ENCODE data around the gene POU2AF1.

POU2AF1 gene

DNA sequence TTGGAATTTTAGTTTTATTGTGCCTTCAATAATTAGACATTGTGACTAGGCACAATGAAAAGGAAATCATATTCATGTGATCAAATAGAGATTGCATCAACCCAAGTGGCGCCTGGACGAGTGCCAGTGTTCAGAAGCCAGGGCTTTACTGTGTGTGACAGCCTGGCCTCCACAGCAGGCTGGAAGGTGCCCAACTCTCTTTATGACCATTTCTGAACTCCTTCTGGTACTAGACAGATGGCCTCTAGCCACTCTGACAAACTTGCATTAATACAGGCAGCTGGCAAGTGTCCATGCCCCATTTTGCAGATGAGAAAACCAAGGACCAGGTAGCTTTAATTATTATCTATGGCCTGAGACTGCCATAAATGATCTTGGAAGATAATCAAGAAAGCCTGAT lies 8.3 kb upstream of the POU2AF1 start:
- DNase-seq (ENCODE audit: low read depth in 2 of 3, low spot score in 1 of 3): no peak

DNA sequence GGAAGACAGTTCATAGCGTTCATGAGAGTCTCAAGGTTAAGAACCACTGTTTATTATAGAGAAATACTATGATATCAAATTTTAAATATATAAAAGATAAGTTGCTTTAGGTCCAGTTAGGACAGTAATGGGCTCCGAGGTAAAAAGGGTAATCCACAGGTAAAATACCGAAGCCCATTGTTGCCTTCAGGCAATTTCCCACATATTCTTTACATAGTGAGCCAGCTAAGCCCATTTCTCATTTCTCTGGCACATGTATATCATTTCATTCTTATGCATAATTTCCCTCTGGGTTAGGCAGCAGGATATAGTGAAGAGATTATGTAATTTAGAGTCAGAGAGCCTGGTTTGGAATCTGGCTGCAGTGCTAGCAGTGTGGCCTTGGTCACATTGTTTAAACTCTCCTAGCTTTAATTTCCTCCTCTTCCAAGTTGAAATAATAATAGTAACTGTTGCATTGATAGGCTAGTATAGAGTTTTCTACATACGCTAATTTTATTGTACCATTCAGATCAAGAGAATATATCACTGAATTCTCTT lies 7.6 kb upstream of the POU2AF1 start:
- DNase-seq (ENCODE audit: low read depth in 2 of 3, low spot score in 1 of 3): no peak

- DNase-seq (ENCODE audit: low read depth in 2 of 3, low spot score in 1 of 3): no peak
Observed at GRCh38 chr11:111384494-111384893, 5.4 kb upstream of the POU2AF1 start.

DNA sequence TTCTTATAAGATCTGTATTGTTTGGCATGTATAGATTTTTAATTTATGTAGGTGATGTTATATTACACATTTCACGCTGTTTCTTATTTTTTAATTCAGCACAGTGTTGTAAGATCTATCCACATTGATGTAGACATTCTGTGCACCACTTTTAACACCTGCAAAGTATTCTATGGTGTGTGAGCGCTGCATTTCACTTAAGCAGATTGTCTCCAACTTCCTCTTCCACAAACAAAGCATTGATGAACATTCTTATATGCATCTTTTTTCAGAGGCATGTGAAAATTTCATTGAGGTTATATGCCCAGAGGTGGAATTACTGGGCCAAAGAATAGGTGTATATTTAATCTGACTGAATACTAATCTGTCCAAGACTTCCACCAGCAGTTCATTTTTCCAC lies 3.4 kb upstream of the POU2AF1 start:
- no peak for DNase-seq (ENCODE audit: low read depth in 2 of 3, low spot score in 1 of 3)

DNA sequence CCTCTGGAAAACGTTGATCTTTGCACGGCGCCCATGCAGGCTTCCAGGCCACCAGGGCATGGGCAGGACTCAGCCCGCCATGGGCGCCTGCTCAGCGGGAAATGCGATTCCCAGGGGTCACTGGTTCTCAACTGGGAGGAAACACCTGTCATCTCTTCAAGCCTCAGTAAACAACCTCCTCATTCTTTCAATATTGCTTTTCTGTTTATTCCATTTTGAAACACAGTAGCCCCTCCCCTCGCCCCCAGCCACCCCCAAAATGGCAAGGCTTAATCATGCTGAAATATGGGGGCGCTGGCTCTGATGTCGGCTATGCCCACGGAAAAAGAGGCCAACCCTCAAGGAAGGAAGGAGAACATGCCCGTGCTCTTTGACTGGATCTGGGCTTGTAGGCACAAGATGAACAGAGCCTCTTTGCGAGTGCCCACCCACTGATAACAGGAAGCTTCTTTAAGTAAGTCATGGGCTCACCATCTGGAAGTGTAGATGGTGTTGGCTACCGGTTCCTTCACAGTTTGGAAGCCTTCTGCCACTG lies 594 bp upstream of the POU2AF1 start:
- DNase-seq (ENCODE audit: low read depth in 2 of 3, low spot score in 1 of 3): no peak

GRCh38 chr11:111378185-111378860 lies 752 bp downstream of the POU2AF1 start:
- DNase-seq (ENCODE audit: low read depth in 2 of 3, low spot score in 1 of 3): no peak

DNA sequence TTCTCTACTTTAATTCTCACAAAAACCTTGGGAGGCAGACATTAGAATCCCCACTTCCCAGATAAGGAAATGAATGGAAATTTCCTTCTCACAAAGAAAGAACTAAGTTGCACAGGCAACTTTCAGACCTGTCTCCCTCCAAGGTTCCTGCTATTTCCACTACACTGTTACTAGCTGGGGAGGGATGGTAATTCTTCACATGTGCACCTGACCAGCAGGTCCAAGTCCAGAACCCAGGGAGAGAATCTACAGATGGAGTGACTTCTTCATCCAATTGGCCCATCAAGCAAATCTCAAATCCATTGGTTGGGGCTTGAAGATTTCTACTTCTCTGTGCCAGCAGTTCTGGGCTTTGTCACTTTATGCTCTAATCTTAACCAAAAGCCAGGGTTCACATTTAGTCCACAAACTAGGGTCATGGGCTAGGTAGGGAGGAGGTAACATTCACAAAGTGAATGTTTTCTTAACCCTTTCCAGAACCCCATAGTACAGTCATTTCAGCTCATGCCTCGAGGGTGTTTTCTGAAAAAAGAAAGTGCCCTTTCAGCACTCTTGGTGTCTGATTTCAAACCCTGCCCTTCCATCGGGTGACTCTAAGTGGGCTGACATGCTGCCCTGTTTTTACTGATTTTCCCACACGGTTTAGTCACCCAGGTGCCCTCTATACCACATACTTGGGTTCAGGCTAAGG lies 2.7 kb downstream of the POU2AF1 start:
- DNase-seq (ENCODE audit: low read depth in 2 of 3, low spot score in 1 of 3): peak; percentile 22 to 43 (median 37)

DNA sequence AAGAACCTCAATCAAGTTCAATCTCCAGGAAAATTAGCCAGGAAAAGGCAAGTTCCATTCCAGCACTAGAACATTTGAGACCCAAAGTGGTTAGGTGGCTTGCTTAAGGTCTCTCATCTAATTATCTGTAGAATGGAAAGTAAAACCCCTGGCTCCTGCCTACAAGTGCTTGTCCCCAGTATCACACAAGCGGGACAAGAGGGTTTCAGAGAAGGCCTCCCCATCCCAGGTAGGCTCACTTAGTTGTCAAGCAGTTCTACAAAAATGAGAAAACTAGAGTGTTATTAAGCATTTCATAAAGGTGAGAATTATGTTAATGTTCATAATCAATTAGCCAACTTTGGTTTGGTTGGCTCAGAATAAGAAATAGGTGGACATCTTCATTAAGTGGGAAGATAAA lies 5.5 kb downstream of the POU2AF1 start:
- DNase-seq (ENCODE audit: low read depth in 2 of 3, low spot score in 1 of 3): no peak

GRCh38 chr11:111372538-111372937 lies 6.5 kb downstream of the POU2AF1 start:
- DNase-seq (ENCODE audit: low read depth in 2 of 3, low spot score in 1 of 3): no peak

GRCh38 chr11:111370902-111371578 lies 8.0 kb downstream of the POU2AF1 start:
- peak; percentile 34 to 51 (median 46) for DNase-seq (ENCODE audit: low read depth in 2 of 3, low spot score in 1 of 3)

DNA sequence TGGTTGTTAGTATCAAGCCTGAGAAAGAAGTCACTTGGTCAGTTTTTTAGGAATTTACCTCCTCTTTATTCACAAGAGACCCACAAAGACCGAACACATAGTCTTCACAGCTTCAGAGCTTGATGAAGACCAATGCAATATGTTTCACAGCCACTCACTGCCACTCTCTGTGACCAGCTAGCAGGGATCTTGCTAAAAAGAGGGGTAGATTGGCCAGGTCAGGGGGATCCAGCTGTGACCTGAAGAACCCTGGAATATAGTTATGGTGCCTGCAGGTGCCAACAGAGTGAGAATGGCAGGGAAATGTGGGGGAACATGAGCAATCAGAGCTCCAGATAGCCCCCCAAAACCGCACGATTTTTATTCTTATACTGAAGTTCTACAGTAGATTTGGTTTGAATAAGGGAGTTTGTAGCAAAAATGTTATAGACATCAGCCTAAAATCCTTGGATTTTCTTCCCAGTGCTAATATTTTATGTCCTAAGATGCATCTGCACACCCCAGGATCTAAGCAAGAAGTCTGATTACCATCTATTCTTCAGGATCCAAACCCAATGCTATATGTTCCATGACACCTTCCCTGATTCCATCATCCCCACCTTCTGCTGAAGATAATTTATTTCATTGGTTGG lies 8.7 kb downstream of the POU2AF1 start:
- no peak for DNase-seq (ENCODE audit: low read depth in 2 of 3, low spot score in 1 of 3)

DNA sequence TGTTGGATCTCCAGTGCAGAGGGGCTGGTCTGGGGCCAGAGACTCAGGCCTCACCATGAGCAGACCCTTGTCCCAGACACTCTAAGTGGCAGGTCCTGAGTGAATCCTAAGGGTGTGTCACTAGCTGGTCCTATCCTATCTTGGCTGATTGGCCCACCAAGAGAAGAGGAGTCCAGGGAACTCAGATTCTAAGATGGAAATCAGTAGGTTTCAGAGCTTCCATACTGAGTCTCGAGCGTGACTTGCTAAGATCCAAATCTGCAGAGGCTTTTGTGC lies 10.9 kb downstream of the POU2AF1 start:
- no peak for DNase-seq (ENCODE audit: low read depth in 2 of 3, low spot score in 1 of 3)

- DNase-seq (ENCODE audit: low read depth in 2 of 3, low spot score in 1 of 3): no peak
Observed at GRCh38 chr11:111367411-111368284, 11.4 kb downstream of the POU2AF1 start.

GRCh38 chr11:111366560-111367410 lies 12.3 kb downstream of the POU2AF1 start:
- DNase-seq (ENCODE audit: low read depth in 2 of 3, low spot score in 1 of 3): no peak

- DNase-seq (ENCODE audit: low read depth in 2 of 3, low spot score in 1 of 3): no peak
Observed at GRCh38 chr11:111365722-111366559, 13.1 kb downstream of the POU2AF1 start.

GRCh38 chr11:111364503-111364902 lies 14.6 kb downstream of the POU2AF1 start:
- no peak for DNase-seq (ENCODE audit: low read depth in 2 of 3, low spot score in 1 of 3)

DNA sequence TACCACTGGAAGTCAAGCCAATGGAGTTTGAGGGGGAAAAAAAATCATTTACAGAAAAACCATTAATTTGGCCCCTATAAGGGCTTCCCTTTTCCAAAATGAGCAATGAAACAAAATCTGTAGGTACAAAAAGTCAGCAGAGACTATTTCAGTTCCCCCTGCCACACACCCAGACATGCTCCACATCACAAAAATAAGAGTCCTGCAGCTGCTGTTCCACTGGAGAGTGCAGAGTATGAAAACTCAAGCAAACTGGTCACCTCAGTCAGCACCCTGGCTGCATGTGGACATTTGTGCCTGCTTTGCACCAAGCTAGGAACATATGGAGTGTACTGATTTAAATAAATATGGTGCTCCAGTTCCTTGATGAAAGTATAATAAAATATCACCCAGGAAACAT lies 15.1 kb downstream of the POU2AF1 start:
- DNase-seq (ENCODE audit: low read depth in 2 of 3, low spot score in 1 of 3): no peak

- DNase-seq (ENCODE audit: low read depth in 2 of 3, low spot score in 1 of 3): no peak
Observed at GRCh38 chr11:111362887-111363411, 16.1 kb downstream of the POU2AF1 start.

GRCh38 chr11:111361874-111362273 lies 17.2 kb downstream of the POU2AF1 start:
- no peak for DNase-seq (ENCODE audit: low read depth in 2 of 3, low spot score in 1 of 3)

Measured in stimulated activated CD4-positive, alpha-beta T cell treated with anti-CD3 and anti-CD28 coated beads, Interleukin-12 subunit alpha, Interleukin-12 subunit beta, amount 100 ng/mL, for 48 hours (primary cell).